ENCODE data around the gene CIC.

DNA sequence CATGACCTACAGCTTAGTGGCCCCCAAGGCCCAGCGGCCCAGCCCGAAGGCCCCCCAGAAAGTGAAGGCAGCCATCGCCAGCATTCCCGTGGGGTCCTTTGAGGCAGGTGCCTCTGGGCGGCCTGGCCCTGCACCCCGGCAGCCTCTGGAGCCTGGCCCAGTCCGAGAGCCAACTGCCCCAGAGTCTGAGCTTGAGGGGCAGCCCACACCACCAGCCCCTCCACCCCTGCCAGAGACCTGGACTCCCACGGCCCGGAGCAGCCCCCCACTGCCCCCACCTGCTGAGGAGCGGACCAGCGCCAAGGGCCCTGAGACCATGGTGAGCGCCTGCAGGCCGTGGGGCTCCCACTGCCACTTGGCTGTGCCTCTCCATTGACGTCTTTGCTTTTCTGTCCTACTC is 23.9 kb downstream of the CIC start:
- TF ChIP-seq, protein P1, sequence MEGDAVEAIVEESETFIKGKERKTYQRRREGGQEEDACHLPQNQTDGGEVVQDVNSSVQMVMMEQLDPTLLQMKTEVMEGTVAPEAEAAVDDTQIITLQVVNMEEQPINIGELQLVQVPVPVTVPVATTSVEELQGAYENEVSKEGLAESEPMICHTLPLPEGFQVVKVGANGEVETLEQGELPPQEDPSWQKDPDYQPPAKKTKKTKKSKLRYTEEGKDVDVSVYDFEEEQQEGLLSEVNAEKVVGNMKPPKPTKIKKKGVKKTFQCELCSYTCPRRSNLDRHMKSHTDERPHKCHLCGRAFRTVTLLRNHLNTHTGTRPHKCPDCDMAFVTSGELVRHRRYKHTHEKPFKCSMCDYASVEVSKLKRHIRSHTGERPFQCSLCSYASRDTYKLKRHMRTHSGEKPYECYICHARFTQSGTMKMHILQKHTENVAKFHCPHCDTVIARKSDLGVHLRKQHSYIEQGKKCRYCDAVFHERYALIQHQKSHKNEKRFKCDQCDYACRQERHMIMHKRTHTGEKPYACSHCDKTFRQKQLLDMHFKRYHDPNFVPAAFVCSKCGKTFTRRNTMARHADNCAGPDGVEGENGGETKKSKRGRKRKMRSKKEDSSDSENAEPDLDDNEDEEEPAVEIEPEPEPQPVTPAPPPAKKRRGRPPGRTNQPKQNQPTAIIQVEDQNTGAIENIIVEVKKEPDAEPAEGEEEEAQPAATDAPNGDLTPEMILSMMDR (IDR thresholded peaks at IDR 0.05 in 4 of 5, conservative IDR thresholded peaks at IDR 0.05 in 1 of 5): no peak
- TF ChIP-seq POLR2A (IDR thresholded peaks at IDR 0.05): no peak
